Measurements from ENCODE around the gene AACS. TPM values are rescaled to one million over a fixed set of nuclear protein-coding genes. Genes with fewer than 3 reads are reported as not detected.
A peak's percentile ranks its signal among the peaks of the same experiment; 100 is the strongest.

Gene AACS
- total RNA-seq, 1 donor, result 12.0 TPM

DNA sequence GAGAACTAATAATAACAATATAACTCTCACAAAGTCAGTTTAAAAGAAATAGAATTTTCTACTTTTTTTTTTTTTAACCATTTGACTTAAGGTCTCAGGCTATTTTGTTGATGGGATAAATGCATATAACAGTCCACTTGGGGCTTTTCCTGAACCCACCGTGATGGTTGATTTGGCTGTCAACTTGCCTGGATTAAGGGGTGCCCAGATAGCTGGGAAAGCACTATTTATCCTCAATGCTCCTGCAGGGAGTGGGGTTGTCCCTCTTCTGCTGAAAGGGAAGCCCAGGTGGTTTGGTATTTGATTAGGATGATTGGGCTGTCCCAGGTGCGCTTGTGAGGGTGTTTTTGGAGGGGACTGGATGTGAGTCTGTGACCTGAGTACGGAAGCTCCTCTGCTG is 114.9 kb downstream of the AACS start:
- H3K4me3 ChIP-seq (ENCODE audit: low read depth, low read length), result no peak overlapping the region
- DNase-seq (ENCODE audit: low read depth), result no peak
- TF ChIP-seq CTCF (IDR thresholded peaks at IDR 0.05; ENCODE audit: insufficient read depth, low read length), result no peak

DNA sequence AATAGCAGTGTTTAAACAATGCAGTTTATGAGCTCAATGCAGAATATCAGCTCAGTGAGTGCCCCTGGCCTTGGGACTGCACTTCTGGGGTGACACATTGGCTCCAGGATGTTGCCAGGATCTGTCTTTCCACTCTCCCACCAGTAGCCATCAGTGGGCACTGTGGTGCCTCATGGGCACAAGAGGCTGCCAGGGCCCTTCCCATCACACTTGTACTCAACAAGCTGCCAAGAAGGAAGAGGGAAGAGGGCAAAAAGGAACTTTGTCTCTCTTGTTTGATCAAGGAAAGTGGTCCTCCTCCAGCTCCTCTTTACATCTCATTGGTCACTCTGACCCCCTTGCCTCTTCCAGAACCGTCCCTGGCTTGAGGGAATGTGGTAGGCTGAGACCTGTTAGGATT is 115.9 kb downstream of the AACS start:
- no peak overlapping the region for H3K4me3 ChIP-seq (ENCODE audit: low read depth, low read length)
- no peak for DNase-seq (ENCODE audit: low read depth)
- no peak for TF ChIP-seq CTCF (IDR thresholded peaks at IDR 0.05; ENCODE audit: insufficient read depth, low read length)

- no peak overlapping the region for H3K4me3 ChIP-seq (ENCODE audit: low read depth, low read length)
- DNase-seq (ENCODE audit: low read depth), result peak; percentile 76
- peak; percentile 100 for TF ChIP-seq CTCF (IDR thresholded peaks at IDR 0.05; ENCODE audit: insufficient read depth, low read length)
Observed at GRCh38 chr12:125183187-125184067, 118.2 kb downstream of the AACS start.

GRCh38 chr12:125184213-125184967 is 119.2 kb downstream of the AACS start:
- no peak overlapping the region for H3K4me3 ChIP-seq (ENCODE audit: low read depth, low read length)
- no peak for TF ChIP-seq CTCF (IDR thresholded peaks at IDR 0.05; ENCODE audit: insufficient read depth, low read length)
- no peak for DNase-seq (ENCODE audit: low read depth)

- no peak for TF ChIP-seq CTCF (IDR thresholded peaks at IDR 0.05; ENCODE audit: insufficient read depth, low read length)
- H3K4me3 ChIP-seq (ENCODE audit: low read depth, low read length), result peak overlapping the region; percentile 61
- DNase-seq (ENCODE audit: low read depth), result no peak
Observed at GRCh38 chr12:125185311-125185739, 120.1 kb downstream of the AACS start.

GRCh38 chr12:125185740-125186470 is 120.7 kb downstream of the AACS start, which contains the start of gene TMEM132B:
Gene TMEM132B, plus strand, starts transcription at chr12:125186386.
- peak within 1 kb of the TSS; percentile 63 for H3K4me3 ChIP-seq (ENCODE audit: low read depth, low read length)
- peak; percentile 44 for TF ChIP-seq CTCF (IDR thresholded peaks at IDR 0.05; ENCODE audit: insufficient read depth, low read length)
- peak; percentile 63 for DNase-seq (ENCODE audit: low read depth)

All from fibroblast of the aortic adventitia (primary cell).